Caco-2 (cell line): ENCODE data around the gene TDG. TPM values are rescaled to one million over a fixed set of nuclear protein-coding genes. Genes with fewer than 3 reads are reported as not detected.

Experiments
- BruUV-seq: library from RNA; stranded (reverse); fragments of 400-500 nt; replicated peaks from 2 replicates; lab custom pipeline; 2021; lab: Mats Ljungman, UMichigan
- CTCF ChIA-PET: fragments of 300-600 bp; sonication (Branson Sonifier 250); formaldehyde crosslinking; loops from one replicate; lab custom pipeline; 2022; ENCODE audit warnings: antibody characterized with exemption; lab: Charles Lee
- POLR2A ChIA-PET: fragments of 300-600 bp; sonication (Branson Sonifier 250); formaldehyde crosslinking; loops from one replicate; lab custom pipeline; 2022; ENCODE audit warnings: antibody characterized with exemption; lab: Charles Lee
- DNase-seq, 2 experiments: peaks; one replicate each; pipeline versions ENCODE4 v3.0.0 to v3.0.0-alpha.2; 2020 to 2022
- H3K27me3 ChIP-seq: replicated peaks from 2 replicates; pipeline ENCODE4 v1.6.0; 2011; ENCODE audit warnings: low read length; ENCODE audit not compliant: control insufficient read depth, insufficient read depth
- H3K36me3 ChIP-seq: 2 replicates; pipeline ENCODE4 v1.5.1; 2011; ENCODE audit warnings: low read length; ENCODE audit not compliant: control insufficient read depth, insufficient read depth
- H3K4me1 ChIP-seq: fragments of 250-450 bp; sonication (Bioruptor Pico); 2 replicates; pipeline ENCODE4 v1.5.1; 2020; ENCODE audit warnings: mild to moderate bottlenecking
- H3K4me3 ChIP-seq: 2 replicates; pipeline ENCODE4 v1.5.1; 2011; ENCODE audit warnings: low read depth, mild to moderate bottlenecking, control low read depth, low read length
- H3K9me3 ChIP-seq: fragments of 250-450 bp; sonication (Bioruptor Pico); 2 replicates; pipeline ENCODE4 v1.5.1; 2020; ENCODE audit warnings: mild to moderate bottlenecking, moderate library complexity
- H3K27ac Mint-ChIP-seq: one replicate; pipeline ENCODE4 v1.8.0; 2022; ENCODE audit warnings: mixed read lengths; ENCODE audit not compliant: unreplicated experiment
- H3K27me3 Mint-ChIP-seq: one replicate; pipeline ENCODE4 v1.8.0; 2022; ENCODE audit warnings: mixed read lengths; ENCODE audit not compliant: insufficient read depth, unreplicated experiment
- H3K36me3 Mint-ChIP-seq: one replicate; pipeline ENCODE4 v1.8.0; 2022; ENCODE audit warnings: mild to moderate bottlenecking, mixed read lengths; ENCODE audit not compliant: insufficient read depth, unreplicated experiment
- H3K4me1 Mint-ChIP-seq: one replicate; pipeline ENCODE4 v1.8.0; 2022; ENCODE audit warnings: low read depth, mixed read lengths; ENCODE audit not compliant: unreplicated experiment
- H3K4me3 Mint-ChIP-seq: one replicate; pipeline ENCODE4 v1.8.0; 2022; ENCODE audit warnings: mild to moderate bottlenecking, moderate library complexity, mixed read lengths; ENCODE audit not compliant: unreplicated experiment
- H3K9me3 Mint-ChIP-seq: one replicate; pipeline ENCODE4 v1.8.0; 2022; ENCODE audit warnings: mixed read lengths; ENCODE audit not compliant: unreplicated experiment
- CTCF ChIP-seq, 2 experiments: fragments of 200-600 bp in 1 of 2; IDR thresholded peaks; 1 replicate in 1 of 2; 2 replicates in 1 of 2; pipeline versions ENCODE4 v1.5.1 to v1.8.0; 2011 to 2022; ENCODE audit warnings: antibody characterized with exemption in 1 of 2, control low read depth in 1 of 2, inconsistent platforms in 1 of 2, low read depth in 1 of 2, low read length in 1 of 2, mild to moderate bottlenecking in 1 of 2, moderate library complexity in 1 of 2; ENCODE audit not compliant: insufficient read depth in 1 of 2, severe bottlenecking in 1 of 2, unreplicated experiment in 1 of 2
- intact Hi-C: fragments of 100-400 bp; cut with micrococcal nuclease; formaldehyde crosslinking; loops from one replicate; pipeline ENCODE4 v1.10.0; 2022; ENCODE audit not compliant: unreplicated experiment
- total RNA-seq: library from RNA; stranded (reverse); gene quantifications from 2 replicates; pipeline ENCODE4 v1.2.3, GENCODE V29; 2022

Gene TDG
- total RNA-seq, 1 experiment from 2014 or later = 29.5 TPM

GRCh38 chr12:103966736-103967135 is 1.1 kb downstream of the TDG start:
- Histone ChIP-seq H3K36me3 (no peaks in the 10 kb centered on the region), H3K9me3 (no peaks in the 10 kb centered on the region), H3K4me3 (peak overlapping the region; percentile 63), H3K4me1 (no peaks in the 10 kb centered on the region; the same call in 1 of the 2 replicates), H3K27me3 (no peaks in the 10 kb centered on the region)
- ChIA-PET CTCF (no interaction called here), POLR2A (interaction anchor here (0.5 to 2.6 kb wide), 3 partner anchors 10 to 73 kb away, joined by 3 to 41 read pairs (median 4); partner anchors contain the start of gene HSP90B1)
- no TSS peak for BruUV-seq
- Mint-ChIP-seq H3K27ac (peak overlapping the region; percentile 99), H3K9me3 (no peaks in the 10 kb centered on the region), H3K4me1 (peaks cover 11% of the 10 kb centered on the region), H3K4me3 (peak overlapping the region; percentile 94), H3K27me3 (no peaks in the 10 kb centered on the region), H3K36me3 (peaks cover 37% of the 10 kb centered on the region)
- intact Hi-C loops = loop anchor here (5.0 kb wide), 1 partner anchor 171 kb away; the partner anchor contains the start of gene NFYB
- TF ChIP-seq CTCF (IDR thresholded peaks at IDR 0.05; ENCODE audit: insufficient read depth in 1 of 2, low read depth in 1 of 2, low read length in 1 of 2, severe bottlenecking in 1 of 2, unreplicated experiment in 1 of 2) = no peak
- DNase-seq = no peak

GRCh38 chr12:103969391-103969790 is 3.7 kb downstream of the TDG start:
- H3K9me3 Mint-ChIP-seq = no peaks in the 10 kb centered on the region
- no peak overlapping the region for H3K4me3 Mint-ChIP-seq
- H3K27me3 Mint-ChIP-seq = no peaks in the 10 kb centered on the region
- POLR2A ChIA-PET = no interaction called here
- no peaks in the 10 kb centered on the region for H3K27me3 ChIP-seq
- H3K4me1 Mint-ChIP-seq = peaks cover 11% of the 10 kb centered on the region
- no peak for TF ChIP-seq CTCF (IDR thresholded peaks at IDR 0.05; ENCODE audit: insufficient read depth in 1 of 2, low read depth in 1 of 2, low read length in 1 of 2, severe bottlenecking in 1 of 2, unreplicated experiment in 1 of 2)
- no peaks in the 10 kb centered on the region for H3K36me3 ChIP-seq
- BruUV-seq = no TSS peak
- H3K4me3 ChIP-seq = no peak overlapping the region
- H3K36me3 Mint-ChIP-seq = peaks cover 41% of the 10 kb centered on the region
- no peak overlapping the region for H3K27ac Mint-ChIP-seq
- CTCF ChIA-PET = no interaction called here
- intact Hi-C loops = loop anchor here (5.0 kb wide), 1 partner anchor 168 kb away; the partner anchor contains the start of gene NFYB
- no peak for DNase-seq
- H3K4me1 ChIP-seq = no peaks in the 10 kb centered on the region; the same call in 1 of the 2 replicates
- no peaks in the 10 kb centered on the region for H3K9me3 ChIP-seq

DNA sequence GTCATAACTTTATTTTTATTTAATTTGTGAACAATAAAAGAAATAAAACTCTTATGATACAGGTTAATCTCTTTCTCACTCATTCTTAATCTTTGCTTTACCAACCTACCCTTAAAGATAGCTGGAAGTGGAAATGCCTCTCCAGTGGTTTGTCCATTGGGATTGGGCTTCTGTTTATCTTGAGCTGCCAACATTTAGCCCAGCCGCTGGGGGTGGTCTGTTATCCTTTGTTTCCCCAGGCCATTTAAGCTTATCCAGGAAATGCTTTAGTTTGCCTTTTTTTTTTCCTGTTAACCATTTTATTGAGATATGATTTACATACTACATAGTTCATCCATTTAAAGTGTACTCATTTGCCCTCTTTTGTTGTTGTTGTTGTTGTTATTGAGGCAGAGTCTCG is 8.2 kb downstream of the TDG start:
- H3K27ac Mint-ChIP-seq = no peak overlapping the region
- Histone ChIP-seq H3K36me3 (0 out of 2 replicates have a peak, but pooled peaks cover 1% of the 10 kb centered on the region), H3K9me3 (no peaks in the 10 kb centered on the region), H3K4me3 (no peak overlapping the region), H3K27me3 (no peaks in the 10 kb centered on the region), H3K4me1 (no peaks in the 10 kb centered on the region)
- no peaks in the 10 kb centered on the region for H3K4me1 Mint-ChIP-seq
- no peak overlapping the region for H3K4me3 Mint-ChIP-seq
- no peak for TF ChIP-seq CTCF (IDR thresholded peaks at IDR 0.05; ENCODE audit: insufficient read depth in 1 of 2, low read depth in 1 of 2, low read length in 1 of 2, severe bottlenecking in 1 of 2, unreplicated experiment in 1 of 2)
- no peaks in the 10 kb centered on the region for H3K9me3 Mint-ChIP-seq
- intact Hi-C loops = no loop called here
- no peaks in the 10 kb centered on the region for H3K27me3 Mint-ChIP-seq
- BruUV-seq = no TSS peak
- ChIA-PET POLR2A (no interaction called here), CTCF (no interaction called here)
- DNase-seq = no peak
- H3K36me3 Mint-ChIP-seq = peaks cover 45% of the 10 kb centered on the region
